ENCODE results near the gene POLD4.
A peak's percentile ranks its signal among the peaks of the same experiment; 100 is the strongest.
"Not testable (repeated sequence)": the region's sequence is repeated elsewhere in the genome, so short reads cannot be mapped to it uniquely, and the experiment has no call there.

Gene POLD4

GRCh38 chr11:67353317-67354074, at the start of gene POLD4:
Gene POLD4, minus strand, starts transcription at chr11:67353546. Its CDS starts 147 bp downstream, at chr11:67353399.
- H3K4me2 ChIP-seq = peak within 1 kb of the TSS; percentile 98
- H2AFZ ChIP-seq (ENCODE audit: low read depth) = peak within 1 kb of the TSS; percentile 88
- peak within 1 kb of the TSS; percentile 59 for H3K9ac ChIP-seq
- H3K79me2 ChIP-seq (ENCODE audit: insufficient read depth, low read depth) = no peaks in the 10 kb centered on the region
- no peaks in the 10 kb centered on the region for H4K20me1 ChIP-seq (ENCODE audit: insufficient read depth)
- peak within 1 kb of the TSS; percentile 69 for H3K27ac ChIP-seq
- H3K36me3 ChIP-seq (ENCODE audit: insufficient read depth) = no peaks in the 10 kb centered on the region
- H3K4me3 ChIP-seq (IDR thresholded peaks at IDR 0.05; ENCODE audit: insufficient read depth, low read depth, low read length) = peak within 1 kb of the TSS; percentile 62
- no peak for TF ChIP-seq CTCF (conservative IDR thresholded peaks at IDR 0.05; ENCODE audit: low read depth, low read length)
- peaks cover 50% of the 10 kb centered on the region for H3K4me1 ChIP-seq (ENCODE audit: low read depth, poor library complexity, severe bottlenecking)
- H3K27me3 ChIP-seq (ENCODE audit: insufficient read depth, low read depth) = no peaks in the 10 kb centered on the region

GRCh38 chr11:67403085-67403484, 49.7 kb upstream of the POLD4 start:
- not testable (repeated sequence) for H3K4me2 ChIP-seq; H3K27ac ChIP-seq; H3K27me3 ChIP-seq (ENCODE audit: insufficient read depth, low read depth); H3K4me3 ChIP-seq (IDR thresholded peaks at IDR 0.05; ENCODE audit: insufficient read depth, low read depth, low read length); H3K36me3 ChIP-seq (ENCODE audit: insufficient read depth); H3K4me1 ChIP-seq (ENCODE audit: low read depth, poor library complexity, severe bottlenecking); H2AFZ ChIP-seq (ENCODE audit: low read depth); H4K20me1 ChIP-seq (ENCODE audit: insufficient read depth); H3K9ac ChIP-seq
- H3K79me2 ChIP-seq (ENCODE audit: insufficient read depth, low read depth) = peaks cover 13% of the 10 kb centered on the region

GRCh38 chr11:67402192-67402839, 49.0 kb upstream of the POLD4 start:
- H3K4me1 ChIP-seq (ENCODE audit: low read depth, poor library complexity, severe bottlenecking); H3K36me3 ChIP-seq (ENCODE audit: insufficient read depth); H3K4me3 ChIP-seq (IDR thresholded peaks at IDR 0.05; ENCODE audit: insufficient read depth, low read depth, low read length); H4K20me1 ChIP-seq (ENCODE audit: insufficient read depth); H3K27me3 ChIP-seq (ENCODE audit: insufficient read depth, low read depth): not testable (repeated sequence)
- peak overlapping the region; percentile 99 for H3K4me2 ChIP-seq
- peaks cover 13% of the 10 kb centered on the region for H3K79me2 ChIP-seq (ENCODE audit: insufficient read depth, low read depth)
- H2AFZ ChIP-seq (ENCODE audit: low read depth) = peak overlapping the region; percentile 90
- H3K9ac ChIP-seq = peak overlapping the region; percentile 63; the same call in 1 of the 2 replicates
- peak overlapping the region; percentile 62; the same call in 1 of the 2 replicates for H3K27ac ChIP-seq

GRCh38 chr11:67401495-67402191, 48.3 kb upstream of the POLD4 start, which contains the start of gene PPP1CA:
Gene PPP1CA, minus strand, starts transcription at chr11:67401858. Its CDS starts 76 bp downstream, at chr11:67401782.
- Histone ChIP-seq H3K27ac (peak within 1 kb of the TSS; percentile 62; the same call in 1 of the 2 replicates), H3K27me3 (ENCODE audit: insufficient read depth, low read depth) (no peaks in the 10 kb centered on the region), H3K36me3 (ENCODE audit: insufficient read depth) (no peaks in the 10 kb centered on the region), H4K20me1 (ENCODE audit: insufficient read depth) (no peaks in the 10 kb centered on the region), H3K9ac (peak within 1 kb of the TSS; percentile 67; the same call in 1 of the 2 replicates), H2AFZ (ENCODE audit: low read depth) (peak within 1 kb of the TSS; percentile 90), H3K4me1 (ENCODE audit: low read depth, poor library complexity, severe bottlenecking) (peaks cover 7% of the 10 kb centered on the region), H3K79me2 (ENCODE audit: insufficient read depth, low read depth) (peaks cover 13% of the 10 kb centered on the region), H3K4me2 (peak within 1 kb of the TSS; percentile 99), H3K4me3 (IDR thresholded peaks at IDR 0.05; ENCODE audit: insufficient read depth, low read depth, low read length) (no peak within 1 kb of the TSS)
- no peak for TF ChIP-seq CTCF (conservative IDR thresholded peaks at IDR 0.05; ENCODE audit: low read depth, low read length)

GRCh38 chr11:67400942-67401494, 47.7 kb upstream of the POLD4 start:
- Histone ChIP-seq H3K9ac (peak overlapping the region; percentile 67; the same call in 1 of the 2 replicates), H3K79me2 (ENCODE audit: insufficient read depth, low read depth) (peaks cover 13% of the 10 kb centered on the region), H4K20me1 (ENCODE audit: insufficient read depth) (no peaks in the 10 kb centered on the region), H3K27ac (no peak overlapping the region; the same call in 1 of the 2 replicates), H3K4me1 (ENCODE audit: low read depth, poor library complexity, severe bottlenecking) (peaks cover 7% of the 10 kb centered on the region), H3K36me3 (ENCODE audit: insufficient read depth) (no peaks in the 10 kb centered on the region), H3K4me3 (IDR thresholded peaks at IDR 0.05; ENCODE audit: insufficient read depth, low read depth, low read length) (no peak overlapping the region), H3K27me3 (ENCODE audit: insufficient read depth, low read depth) (no peaks in the 10 kb centered on the region), H2AFZ (ENCODE audit: low read depth) (peak overlapping the region; percentile 66; the same call in 1 of the 2 replicates), H3K4me2 (peak overlapping the region; percentile 82; the same call in 1 of the 2 replicates)
- no peak for TF ChIP-seq CTCF (conservative IDR thresholded peaks at IDR 0.05; ENCODE audit: low read depth, low read length)
